OCI-LY1 (cell line): Measurements from ENCODE around the gene CNOT6L.

Experiments
- CTCF ChIP-seq: fragments of 200-600 bp; sonication (generic), shearing (Covaris generic); IDR thresholded peaks from 2 replicates; pipeline ENCODE4 v1.5.1; 2017; ENCODE audit warnings: mild to moderate bottlenecking, antibody characterized with exemption, low read length, moderate library complexity, mixed read lengths
- EZH2 ChIP-seq: fragments of 200-600 bp; sonication (generic), shearing (Covaris generic); IDR thresholded peaks from 2 replicates; pipeline ENCODE4 v1.8.0; 2017; ENCODE audit warnings: borderline replicate concordance, mixed run types, mild to moderate bottlenecking, antibody characterized with exemption, low read length, moderate library complexity, mixed read lengths

GRCh38 chr4:77798385-77798784 is 20.8 kb downstream of the CNOT6L start:
- TF ChIP-seq CTCF (no peak), EZH2 (no peak)
